SHP77 (cell line): ENCODE results near the gene SGO1.

Experiments used
- DNase-seq, 2 experiments: peaks; one replicate each; lab custom pipeline; 2025; lab: John Stamatoyannopoulos, UW

The SGO1 gene

DNA sequence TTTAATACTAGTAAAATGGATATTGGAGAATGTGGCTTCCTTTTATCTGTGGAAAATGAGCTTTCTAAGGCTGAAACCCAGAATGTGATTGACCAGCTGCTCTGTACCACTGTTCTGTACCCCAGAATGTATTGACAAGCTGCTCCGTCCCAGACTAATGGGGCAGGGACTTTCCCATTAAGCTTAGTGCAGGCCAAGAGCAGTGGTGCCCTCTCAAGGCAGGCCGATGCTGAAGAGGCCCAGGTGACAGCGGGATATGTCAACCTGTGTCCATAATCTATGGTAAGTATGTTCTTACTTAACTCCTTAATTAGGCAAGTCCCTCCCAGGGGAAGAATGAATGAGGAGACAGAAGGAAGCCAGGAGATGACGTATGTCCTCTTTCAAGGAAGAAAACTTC lies 31.1 kb downstream of the SGO1 start:
- no peak for DNase-seq

DNA sequence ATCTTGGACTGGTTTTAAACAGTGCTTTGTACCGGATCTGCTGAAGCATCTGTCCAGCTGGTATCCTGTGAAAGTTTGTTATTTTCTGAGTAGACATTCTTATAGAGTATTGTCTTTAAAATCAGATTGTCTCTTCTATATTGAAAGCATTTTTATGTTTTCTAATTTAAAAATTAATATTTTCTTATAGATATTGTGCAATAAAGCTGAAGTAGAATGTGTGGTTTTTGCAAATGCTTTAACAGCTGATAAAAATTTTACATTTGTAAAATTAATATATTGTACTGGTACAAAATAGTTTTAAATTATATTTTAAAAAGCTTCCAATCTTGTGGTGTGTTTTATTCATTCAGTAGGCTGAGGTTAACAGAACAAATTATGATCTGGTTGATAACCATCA lies 31.9 kb downstream of the SGO1 start:
- DNase-seq: no peak

DNA sequence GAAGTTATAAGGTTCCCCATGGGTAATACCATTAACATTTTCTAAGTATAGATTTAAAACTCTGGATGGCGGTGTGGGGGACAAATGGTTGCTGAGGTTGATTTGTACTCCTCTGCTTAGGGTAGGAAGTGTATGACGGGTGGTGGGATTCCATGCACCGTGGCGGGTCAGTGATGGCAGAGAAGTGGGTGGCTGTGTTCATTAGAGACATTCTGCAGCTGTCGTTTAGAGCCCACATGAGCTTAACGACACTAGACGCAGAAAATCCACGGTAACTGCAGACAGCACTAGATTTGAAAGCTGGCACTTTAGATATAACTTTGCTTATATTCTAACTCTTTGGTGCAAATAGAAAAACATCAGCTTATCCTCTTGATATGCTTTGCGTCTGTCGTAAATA lies 37.5 kb downstream of the SGO1 start:
- DNase-seq: no peak

DNA sequence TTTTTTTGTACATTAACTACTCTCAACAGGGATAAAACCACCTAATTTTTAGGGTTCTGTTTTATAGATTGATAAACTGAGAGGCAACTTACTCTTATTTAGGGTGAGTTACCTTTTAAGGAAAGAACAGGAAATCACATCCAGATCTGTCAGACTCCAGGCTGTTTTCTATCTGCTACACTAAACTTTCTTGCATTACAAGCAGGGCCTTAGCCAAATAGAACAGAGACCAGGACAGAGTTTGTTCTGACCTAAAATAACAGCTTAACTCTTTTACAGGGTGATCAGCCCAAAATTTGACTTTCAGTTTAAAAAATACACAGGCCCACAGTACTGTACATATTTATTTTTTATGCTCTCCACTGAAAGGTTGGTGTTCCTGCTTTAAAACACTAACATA lies 38.6 kb downstream of the SGO1 start:
- DNase-seq: no peak

DNA sequence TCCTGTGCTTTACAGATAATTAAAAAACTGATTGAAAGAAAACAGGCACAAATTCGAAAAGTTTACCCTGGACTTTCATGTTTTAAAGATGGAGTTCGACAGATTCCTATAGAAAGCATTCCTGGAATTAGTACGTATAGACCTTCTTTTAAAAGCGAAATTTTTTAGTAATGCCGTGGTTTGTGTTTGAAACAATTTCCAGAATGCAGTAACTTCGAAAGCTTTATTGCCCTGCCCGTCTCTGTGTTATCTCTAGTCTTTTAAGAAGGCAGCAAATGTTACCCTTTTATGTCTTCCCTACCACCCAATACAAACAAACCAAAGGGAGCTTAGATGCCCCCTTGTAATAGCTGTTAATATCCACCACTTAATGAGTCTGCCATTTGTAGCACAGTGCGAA lies 39.7 kb downstream of the SGO1 start:
- no peak for DNase-seq

DNA sequence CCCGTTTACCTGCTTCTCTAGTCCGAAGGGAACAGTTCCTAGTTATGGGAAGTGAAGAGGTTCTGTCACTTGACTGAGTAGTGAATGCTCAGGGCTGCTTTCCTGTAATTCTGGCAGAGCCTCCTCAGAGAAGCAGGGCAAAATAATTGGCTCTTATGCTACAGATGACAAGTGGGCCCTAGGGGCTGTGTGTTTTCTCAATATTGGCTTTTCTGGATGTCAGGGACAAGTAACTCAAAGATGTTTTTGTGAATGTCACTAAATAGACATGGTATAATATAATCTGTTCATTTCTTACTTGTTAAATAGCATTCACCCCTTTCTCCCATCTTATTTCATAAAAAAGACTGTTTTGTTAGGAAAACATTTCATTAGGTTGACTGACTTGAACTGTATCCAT lies 40.1 kb downstream of the SGO1 start:
- no peak for DNase-seq

DNA sequence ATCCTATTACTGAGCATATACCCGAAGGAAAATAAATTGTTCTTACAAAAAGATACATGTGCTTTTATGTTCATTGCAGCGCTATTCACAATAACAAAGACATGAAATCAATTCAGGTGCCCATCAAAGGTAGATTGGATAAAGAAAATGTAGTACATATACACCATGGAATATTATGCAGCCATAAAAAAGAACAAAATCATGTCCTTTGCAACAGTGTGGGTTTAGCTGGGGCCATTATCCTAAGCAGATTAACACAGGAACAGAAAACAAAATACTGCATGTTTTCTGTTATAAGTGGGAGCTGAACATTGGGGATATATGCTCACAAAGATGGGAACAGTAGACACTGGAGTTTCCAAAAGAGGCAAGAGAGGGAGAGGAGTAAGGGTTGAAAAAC lies 42.5 kb downstream of the SGO1 start:
- DNase-seq: no peak

DNA sequence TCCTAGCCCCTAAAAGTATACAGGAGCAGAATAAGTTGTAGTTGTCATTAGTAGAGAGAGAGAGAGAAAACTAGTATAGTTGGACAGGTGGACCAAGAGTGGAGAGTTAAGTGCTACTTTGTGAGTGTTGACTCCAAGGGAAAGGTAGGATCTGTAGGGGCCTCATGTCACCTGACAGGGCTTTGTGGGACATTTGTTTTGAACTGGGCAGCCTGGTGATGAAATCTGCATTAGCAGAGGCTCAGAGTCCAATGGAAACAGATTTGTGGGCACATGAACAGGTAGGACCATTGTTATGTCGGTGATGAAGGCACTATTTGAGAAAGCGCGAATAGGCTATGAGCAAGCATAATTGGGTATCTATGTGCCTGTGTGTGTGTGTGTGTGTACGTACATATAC lies 43.5 kb downstream of the SGO1 start:
- DNase-seq: no peak

DNA sequence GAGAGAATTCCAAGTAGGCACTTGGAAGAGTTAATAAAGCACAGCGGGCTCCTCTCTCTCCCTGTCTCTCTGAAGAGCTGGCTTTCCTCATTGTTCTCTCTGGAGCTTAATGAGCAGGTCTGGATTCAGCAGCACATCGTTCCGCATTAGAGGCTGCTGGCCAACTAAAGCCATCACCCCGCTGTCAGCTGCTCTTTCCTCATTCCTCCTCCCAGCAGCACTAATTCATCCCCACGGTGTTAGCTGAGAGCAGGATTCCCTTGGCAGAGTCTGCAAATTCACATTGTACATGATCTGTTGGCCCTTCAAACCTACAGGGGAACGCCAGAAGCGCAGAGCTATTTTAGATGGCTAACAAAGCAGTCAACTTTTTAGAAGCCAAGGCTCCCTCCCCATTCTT lies 44.2 kb downstream of the SGO1 start:
- DNase-seq: no peak

DNA sequence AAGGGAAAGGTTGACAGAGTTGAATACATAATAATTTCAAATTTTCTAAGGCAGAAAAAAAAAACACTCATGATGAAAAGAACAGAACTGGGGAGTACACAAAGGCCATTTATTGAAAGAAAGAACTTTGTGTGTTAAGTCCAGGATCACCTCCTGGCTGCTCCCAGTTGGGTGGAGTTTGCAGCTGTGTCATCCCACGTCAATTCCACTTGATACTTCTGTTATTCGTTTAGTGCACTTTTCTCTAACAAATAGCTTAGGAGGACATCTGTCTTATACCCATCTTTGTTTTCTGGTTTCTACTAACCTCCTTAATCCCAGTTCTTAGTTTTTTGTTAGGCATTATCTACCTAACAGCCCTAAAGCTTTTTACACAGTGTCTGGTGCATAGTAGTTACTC lies 44.7 kb downstream of the SGO1 start:
- no peak for DNase-seq

DNA sequence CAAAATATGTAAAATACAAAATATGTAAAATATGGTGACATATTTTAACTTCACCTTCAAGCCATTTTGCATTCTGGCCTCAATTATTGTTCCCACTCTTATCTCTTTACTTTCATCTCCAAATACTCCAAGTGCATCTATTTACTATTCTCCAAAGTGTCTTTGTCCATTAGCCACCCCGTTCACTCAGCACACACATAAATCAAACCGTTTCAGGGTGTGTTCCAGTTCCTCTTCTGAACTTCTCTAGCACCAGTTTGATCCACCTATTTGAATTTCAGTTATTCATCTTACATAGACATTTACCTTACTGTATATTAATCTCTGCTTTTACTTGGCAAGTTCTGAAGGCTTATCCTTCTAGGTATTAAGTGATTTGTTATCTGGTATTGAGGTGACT lies 45.1 kb downstream of the SGO1 start:
- no peak for DNase-seq

DNA sequence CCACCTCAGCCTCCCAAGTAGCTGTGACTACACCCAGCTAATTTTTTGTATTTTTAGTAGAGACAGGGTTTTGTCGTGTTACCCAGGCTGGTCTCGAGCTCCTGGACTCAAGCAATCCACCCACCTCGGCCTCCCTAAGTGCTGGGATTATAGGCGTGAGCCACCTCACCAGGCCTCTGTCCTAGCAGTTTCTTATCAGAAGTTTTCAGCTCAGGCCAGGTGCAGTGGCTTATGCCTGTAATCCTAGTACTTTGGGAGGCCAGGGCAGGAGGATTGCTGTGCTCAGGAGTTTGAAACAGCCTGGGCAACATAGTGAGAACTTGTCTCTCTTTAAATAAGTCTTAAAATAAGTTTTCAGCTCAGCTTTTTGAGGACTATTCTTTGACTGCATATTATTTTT lies 48.4 kb downstream of the SGO1 start:
- DNase-seq: no peak

DNA sequence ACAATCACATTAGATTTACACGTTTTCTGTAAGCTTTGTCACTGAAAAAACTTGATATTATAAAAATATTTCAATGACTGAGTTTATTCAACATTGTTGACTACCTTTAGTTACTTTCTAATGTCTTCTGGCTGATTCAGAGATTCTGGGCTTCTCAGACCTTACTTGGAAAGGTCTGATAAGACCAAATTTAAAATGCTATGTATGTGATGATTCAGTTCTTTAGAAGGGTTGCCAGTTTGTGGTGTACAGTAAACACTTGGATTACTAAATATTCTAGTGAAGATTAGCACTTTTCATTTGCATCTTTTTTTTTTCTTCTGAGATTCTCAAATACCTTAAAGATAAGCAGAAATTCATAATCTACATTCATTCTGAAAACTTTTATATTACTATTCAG lies 49.8 kb downstream of the SGO1 start:
- DNase-seq: no peak

DNA sequence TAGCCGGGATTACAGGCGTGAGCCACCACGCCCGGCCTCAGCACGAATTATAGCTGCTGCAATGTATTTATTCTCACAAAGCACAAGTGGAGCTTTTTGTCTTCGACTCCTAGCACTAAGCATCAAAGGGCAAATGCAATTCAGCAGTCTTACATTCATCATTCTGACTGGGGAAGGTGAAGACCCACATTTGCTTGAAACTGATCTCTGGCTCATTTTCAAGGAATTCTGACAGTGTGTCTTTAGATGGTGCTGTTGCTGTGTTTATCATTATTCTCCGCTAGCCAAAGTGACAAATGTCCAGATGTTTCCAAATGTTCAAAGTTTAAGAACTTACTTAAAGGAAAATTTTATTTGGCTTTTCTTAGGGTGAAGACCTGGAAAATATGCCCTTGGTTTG lies 55.9 kb downstream of the SGO1 start:
- DNase-seq: no peak

DNA sequence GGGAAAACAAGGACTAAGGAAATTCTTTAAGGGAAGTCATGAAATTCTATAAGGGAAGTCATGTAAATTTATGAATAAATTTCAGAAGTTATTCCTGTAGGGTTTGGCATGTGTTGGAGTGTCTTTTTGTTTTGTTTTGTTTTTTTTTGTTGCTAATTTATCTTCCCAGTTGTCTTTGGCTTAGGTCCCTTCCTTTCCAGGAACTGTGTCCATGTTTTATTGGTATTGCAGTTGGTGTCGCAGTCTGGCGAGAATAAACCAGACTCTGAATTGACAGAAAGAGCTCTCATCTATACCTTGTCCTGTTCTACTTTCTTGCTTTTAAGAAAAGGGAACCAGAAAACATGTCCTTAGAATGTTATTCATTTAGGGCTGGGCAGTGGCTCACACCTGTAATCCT lies 57.6 kb downstream of the SGO1 start:
- DNase-seq: no peak

DNA sequence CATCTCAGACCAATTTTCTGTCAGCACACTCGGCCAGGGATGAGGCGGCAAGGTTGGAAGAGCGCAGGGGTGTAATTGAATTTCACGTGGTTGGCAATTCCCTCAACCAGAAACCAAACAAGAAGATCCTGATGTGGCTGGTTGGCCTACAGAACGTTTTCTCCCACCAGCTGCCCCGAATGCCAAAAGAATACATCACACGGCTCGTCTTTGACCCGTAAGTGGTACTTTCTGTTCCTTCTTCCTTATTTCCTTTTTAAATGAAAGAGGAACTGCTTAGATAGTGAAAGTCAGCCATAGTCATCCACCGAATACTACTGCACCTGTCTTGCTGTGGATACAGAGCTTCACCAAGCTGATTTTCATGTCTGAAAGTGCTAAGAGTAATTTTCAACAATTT lies 60.1 kb downstream of the SGO1 start:
- no peak for DNase-seq

DNA sequence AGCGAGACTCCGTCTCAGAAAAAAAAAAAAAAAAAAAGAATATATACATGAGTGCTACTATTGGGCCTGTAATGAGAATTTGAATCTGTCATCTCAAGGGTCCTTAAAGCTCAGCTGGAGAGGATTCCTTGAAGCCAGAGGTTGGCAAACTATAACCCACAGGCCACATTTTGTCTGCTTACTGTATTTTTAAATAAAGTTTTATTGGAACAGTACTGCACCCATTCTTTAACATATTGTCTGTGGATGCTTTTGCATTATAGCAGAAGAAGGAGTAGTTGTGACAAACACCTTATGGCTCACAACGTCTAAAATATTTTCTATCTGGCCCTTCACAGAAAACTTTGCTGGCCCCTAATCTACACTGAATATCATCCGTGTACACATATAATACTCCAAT lies 60.7 kb downstream of the SGO1 start:
- DNase-seq: no peak

DNA sequence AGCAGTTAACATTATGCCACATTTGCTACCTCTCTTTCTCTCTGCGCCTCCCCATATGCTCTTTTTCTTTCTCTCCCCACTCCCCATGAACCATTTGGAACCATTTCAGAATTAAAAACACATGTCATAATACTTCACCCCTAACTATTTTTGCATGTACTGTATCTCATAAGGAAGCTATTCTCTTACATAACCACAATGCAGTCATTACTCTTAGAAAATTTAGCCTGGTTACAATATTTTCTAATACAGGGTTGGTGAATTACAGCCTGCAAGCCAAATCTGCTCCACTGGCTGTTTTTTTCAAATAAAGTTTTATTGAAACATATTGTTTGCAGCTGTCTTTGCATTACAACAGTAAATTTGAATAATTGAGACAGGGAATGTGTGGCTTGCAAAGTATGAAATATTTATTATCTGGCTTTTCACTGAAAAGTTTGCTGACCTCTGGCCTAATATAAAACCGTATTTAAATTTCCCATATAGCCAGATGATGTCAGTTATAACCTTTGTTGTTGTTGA lies 62.8 kb downstream of the SGO1 start:
- DNase-seq: no peak

DNA sequence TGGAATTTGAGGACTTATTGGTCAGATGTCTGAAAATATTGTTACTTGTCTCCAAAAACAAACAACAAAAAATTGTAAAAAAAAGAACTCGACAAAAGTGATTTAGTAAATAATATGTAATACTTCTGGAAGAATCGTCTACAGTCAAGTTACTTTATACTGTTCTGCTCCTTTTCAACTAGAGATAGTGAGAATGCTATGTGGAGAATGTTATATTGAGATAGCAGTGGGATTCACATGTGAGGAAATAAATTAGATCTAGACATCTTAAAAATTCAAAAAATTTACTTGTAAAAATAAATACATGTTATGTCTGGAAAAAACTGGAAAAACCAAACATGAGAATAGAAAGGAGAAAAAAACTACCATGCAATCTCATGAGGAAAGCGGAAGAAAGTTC lies 64.9 kb downstream of the SGO1 start:
- DNase-seq: no peak
